ENCODE results near the gene YAF2.

DNA sequence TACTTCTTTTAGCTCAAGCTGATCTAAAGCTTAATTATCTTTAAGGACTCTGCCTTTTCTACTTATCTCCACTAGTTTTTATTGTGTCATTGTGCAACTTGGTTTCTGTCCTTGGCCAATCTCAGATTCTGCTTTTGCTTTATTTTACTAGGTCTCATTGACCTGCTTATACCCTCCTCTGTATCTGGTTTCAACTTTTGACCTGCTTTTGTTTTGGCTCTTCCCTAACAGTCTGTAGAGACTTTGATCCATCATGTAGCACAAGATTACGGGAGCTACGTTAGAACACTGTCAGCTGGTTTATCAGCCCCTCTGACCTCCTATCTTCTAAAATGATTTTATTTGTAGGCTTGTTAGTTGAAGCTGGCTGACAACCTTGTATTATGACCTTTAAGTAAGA, 44.2 kb upstream of the YAF2 start:
- TF ChIP-seq, protein P1, sequence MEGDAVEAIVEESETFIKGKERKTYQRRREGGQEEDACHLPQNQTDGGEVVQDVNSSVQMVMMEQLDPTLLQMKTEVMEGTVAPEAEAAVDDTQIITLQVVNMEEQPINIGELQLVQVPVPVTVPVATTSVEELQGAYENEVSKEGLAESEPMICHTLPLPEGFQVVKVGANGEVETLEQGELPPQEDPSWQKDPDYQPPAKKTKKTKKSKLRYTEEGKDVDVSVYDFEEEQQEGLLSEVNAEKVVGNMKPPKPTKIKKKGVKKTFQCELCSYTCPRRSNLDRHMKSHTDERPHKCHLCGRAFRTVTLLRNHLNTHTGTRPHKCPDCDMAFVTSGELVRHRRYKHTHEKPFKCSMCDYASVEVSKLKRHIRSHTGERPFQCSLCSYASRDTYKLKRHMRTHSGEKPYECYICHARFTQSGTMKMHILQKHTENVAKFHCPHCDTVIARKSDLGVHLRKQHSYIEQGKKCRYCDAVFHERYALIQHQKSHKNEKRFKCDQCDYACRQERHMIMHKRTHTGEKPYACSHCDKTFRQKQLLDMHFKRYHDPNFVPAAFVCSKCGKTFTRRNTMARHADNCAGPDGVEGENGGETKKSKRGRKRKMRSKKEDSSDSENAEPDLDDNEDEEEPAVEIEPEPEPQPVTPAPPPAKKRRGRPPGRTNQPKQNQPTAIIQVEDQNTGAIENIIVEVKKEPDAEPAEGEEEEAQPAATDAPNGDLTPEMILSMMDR (IDR thresholded peaks at IDR 0.05): no peak
- no peak for TF ChIP-seq ZFX (IDR thresholded peaks at IDR 0.05; ENCODE audit: borderline replicate concordance)
